HG02943 (cell line): ENCODE results near the gene MAP4.
"Not testable (repeated sequence)": the region's sequence is repeated elsewhere in the genome, so short reads cannot be mapped to it uniquely, and the experiment has no call there.

Experiments
- ATAC-seq: cut with Tn5 transposase; IDR thresholded peaks from one replicate; pipeline ENCODE4 v1.9.1; 2021; ENCODE audit warnings: mild to moderate bottlenecking, low read depth, moderate library complexity; ENCODE audit not compliant: unreplicated experiment

MAP4 gene

GRCh38 chr3:47847801-47848518 is 168.3 kb downstream of the MAP4 start:
- no peak for ATAC-seq

- no peak for ATAC-seq
These were observed 169.0 kb downstream of the MAP4 start for GRCh38 chr3:47847260-47847659.

- ATAC-seq: no peak
These were observed 169.4 kb downstream of the MAP4 start for GRCh38 chr3:47846880-47847248.

GRCh38 chr3:47846186-47846879 is 169.9 kb downstream of the MAP4 start:
- no peak for ATAC-seq

GRCh38 chr3:47841786-47842349 is 174.3 kb downstream of the MAP4 start:
- ATAC-seq: no peak

GRCh38 chr3:47838503-47838902 is 177.7 kb downstream of the MAP4 start:
- ATAC-seq: no peak

GRCh38 chr3:47836986-47837385 is 179.2 kb downstream of the MAP4 start:
- ATAC-seq: no peak

- not testable (repeated sequence) for ATAC-seq
These were observed 186.7 kb downstream of the MAP4 start for GRCh38 chr3:47829482-47829881.

GRCh38 chr3:47825590-47825989 is 190.6 kb downstream of the MAP4 start:
- ATAC-seq: no peak

GRCh38 chr3:47824541-47825473 is 191.4 kb downstream of the MAP4 start:
- peak; percentile 77 for ATAC-seq

GRCh38 chr3:47817609-47818008 is 198.6 kb downstream of the MAP4 start:
- no peak for ATAC-seq

GRCh38 chr3:47813551-47814177 is 202.6 kb downstream of the MAP4 start:
- no peak for ATAC-seq

GRCh38 chr3:47804577-47804976 is 211.6 kb downstream of the MAP4 start:
- ATAC-seq: no peak

- ATAC-seq: no peak
These were observed 212.7 kb downstream of the MAP4 start for GRCh38 chr3:47803480-47804025.

- peak; percentile 64 for ATAC-seq
These were observed 213.3 kb downstream of the MAP4 start, which contains the start of gene DHX30 for GRCh38 chr3:47802734-47803479. DHX30 (plus strand) TSS chr3:47803138; CDS start chr3:47810684, 7,546 bp downstream.
